ENCODE data around the gene EPHB1.

The EPHB1 gene

GRCh38 chr3:135140591-135140990 is 345.5 kb downstream of the EPHB1 start:
- WGBS, 2 donors (ENCODE audit: extremely low coverage in 2 of 2, insufficient read length in 2 of 2, insufficient replicate concordance in 1 of 2) = no CpG with 5 or more reads among the region's 3 CpGs

GRCh38 chr3:135141160-135141559 is 346.1 kb downstream of the EPHB1 start:
- Histone ChIP-seq H3K4me1 (ENCODE audit: control insufficient read depth in 2 of 2, insufficient read depth in 1 of 2, low read depth in 1 of 2, low read length in 2 of 2) (peaks cover 0 to 8% of the 10 kb centered on the region in 2 donors), H4K8ac (ENCODE audit: low read depth, low read length) (no peak overlapping the region), H3K79me1 (ENCODE audit: low read depth, low read length) (no peaks in the 10 kb centered on the region), H3K18ac (ENCODE audit: low read length) (peak overlapping the region; percentile 63), H3K27ac (replicated peaks; ENCODE audit: low read length) (no peak overlapping the region), H4K91ac (ENCODE audit: low read depth, low read length, poor library complexity) (no peak overlapping the region), H2BK15ac (ENCODE audit: low read length) (no peak overlapping the region), H3K14ac (ENCODE audit: low read length) (no peak overlapping the region), H3K36me3 (replicated peaks in 1 of 2; ENCODE audit: control insufficient read depth in 2 of 2, insufficient read depth in 2 of 2, low read length in 2 of 2) (no peaks in the 10 kb centered on the region), H3K4me3 (ENCODE audit: low read length in 2 of 2) (no peak overlapping the region), H2BK5ac (ENCODE audit: low read length) (no peak overlapping the region), H3K4me2 (ENCODE audit: insufficient read depth, low read length, poor library complexity, severe bottlenecking) (no peak overlapping the region), H3K4ac (ENCODE audit: low read length) (no peak overlapping the region), H3K9me3 (replicated peaks in 1 of 2; ENCODE audit: control insufficient read depth in 2 of 2, insufficient read depth in 1 of 2, low read depth in 1 of 2, low read length in 2 of 2) (no peaks in the 10 kb centered on the region), H2BK12ac (ENCODE audit: low read length) (no peak overlapping the region), H3K27me3 (ENCODE audit: control insufficient read depth in 3 of 3, insufficient read depth in 3 of 3, low read depth in 1 of 3, low read length in 3 of 3) (no peaks in the 10 kb centered on the region), H2BK120ac (ENCODE audit: low read depth, low read length) (no peak overlapping the region), H2AK5ac (ENCODE audit: low read depth, low read length) (no peak overlapping the region), H3K9ac (ENCODE audit: low read depth, low read length, poor library complexity) (no peak overlapping the region), H2AFZ (ENCODE audit: low read length) (no peak overlapping the region), H3K23ac (ENCODE audit: low read depth, low read length, poor library complexity) (no peak overlapping the region)
- no peak for DNase-seq (ENCODE audit: low spot score)
- WGBS, 2 donors (ENCODE audit: extremely low coverage in 2 of 2, insufficient read length in 2 of 2, insufficient replicate concordance in 1 of 2) = no CpG with 5 or more reads among the region's 5 CpGs

More at GRCh38 chr3:135140591-135140990, 345.5 kb downstream of the EPHB1 start:
- Histone ChIP-seq H3K4ac (ENCODE audit: low read length) (no peak overlapping the region), H3K4me3 (ENCODE audit: low read length in 2 of 2) (no peak overlapping the region), H3K9ac (ENCODE audit: low read depth, low read length, poor library complexity) (no peak overlapping the region), H4K91ac (ENCODE audit: low read depth, low read length, poor library complexity) (no peak overlapping the region), H3K79me1 (ENCODE audit: low read depth, low read length) (no peaks in the 10 kb centered on the region), H2AK5ac (ENCODE audit: low read depth, low read length) (no peak overlapping the region), H3K9me3 (replicated peaks in 1 of 2; ENCODE audit: control insufficient read depth in 2 of 2, insufficient read depth in 1 of 2, low read depth in 1 of 2, low read length in 2 of 2) (no peaks in the 10 kb centered on the region), H2BK5ac (ENCODE audit: low read length) (no peak overlapping the region), H3K4me1 (ENCODE audit: control insufficient read depth in 2 of 2, insufficient read depth in 1 of 2, low read depth in 1 of 2, low read length in 2 of 2) (peaks cover 0 to 8% of the 10 kb centered on the region in 2 donors), H2BK15ac (ENCODE audit: low read length) (no peak overlapping the region), H2AFZ (ENCODE audit: low read length) (no peak overlapping the region), H3K27ac (replicated peaks; ENCODE audit: low read length) (no peak overlapping the region), H3K23ac (ENCODE audit: low read depth, low read length, poor library complexity) (no peak overlapping the region), H3K4me2 (ENCODE audit: insufficient read depth, low read length, poor library complexity, severe bottlenecking) (no peak overlapping the region), H2BK120ac (ENCODE audit: low read depth, low read length) (no peak overlapping the region), H3K14ac (ENCODE audit: low read length) (no peak overlapping the region), H2BK12ac (ENCODE audit: low read length) (no peak overlapping the region), H3K27me3 (ENCODE audit: control insufficient read depth in 3 of 3, insufficient read depth in 3 of 3, low read depth in 1 of 3, low read length in 3 of 3) (no peaks in the 10 kb centered on the region), H4K8ac (ENCODE audit: low read depth, low read length) (peak overlapping the region; percentile 27), H3K18ac (ENCODE audit: low read length) (no peak overlapping the region), H3K36me3 (replicated peaks in 1 of 2; ENCODE audit: control insufficient read depth in 2 of 2, insufficient read depth in 2 of 2, low read length in 2 of 2) (no peaks in the 10 kb centered on the region)
- DNase-seq (ENCODE audit: low spot score) = no peak

GRCh38 chr3:135141672-135142071 is 346.6 kb downstream of the EPHB1 start:
- Histone ChIP-seq H3K18ac (ENCODE audit: low read length) (peak overlapping the region; percentile 63), H4K8ac (ENCODE audit: low read depth, low read length) (no peak overlapping the region), H2BK12ac (ENCODE audit: low read length) (no peak overlapping the region), H3K23ac (ENCODE audit: low read depth, low read length, poor library complexity) (no peak overlapping the region), H3K27me3 (ENCODE audit: control insufficient read depth in 3 of 3, insufficient read depth in 3 of 3, low read depth in 1 of 3, low read length in 3 of 3) (no peaks in the 10 kb centered on the region), H3K14ac (ENCODE audit: low read length) (no peak overlapping the region), H2AFZ (ENCODE audit: low read length) (no peak overlapping the region), H2BK15ac (ENCODE audit: low read length) (no peak overlapping the region), H4K91ac (ENCODE audit: low read depth, low read length, poor library complexity) (no peak overlapping the region), H3K4me2 (ENCODE audit: insufficient read depth, low read length, poor library complexity, severe bottlenecking) (no peak overlapping the region), H3K4ac (ENCODE audit: low read length) (no peak overlapping the region), H2AK5ac (ENCODE audit: low read depth, low read length) (no peak overlapping the region), H3K79me1 (ENCODE audit: low read depth, low read length) (no peaks in the 10 kb centered on the region), H3K27ac (replicated peaks; ENCODE audit: low read length) (no peak overlapping the region), H3K4me3 (ENCODE audit: low read length in 2 of 2) (no peak overlapping the region), H2BK5ac (ENCODE audit: low read length) (no peak overlapping the region), H3K9me3 (replicated peaks in 1 of 2; ENCODE audit: control insufficient read depth in 2 of 2, insufficient read depth in 1 of 2, low read depth in 1 of 2, low read length in 2 of 2) (no peaks in the 10 kb centered on the region), H2BK120ac (ENCODE audit: low read depth, low read length) (no peak overlapping the region), H3K9ac (ENCODE audit: low read depth, low read length, poor library complexity) (no peak overlapping the region), H3K4me1 (ENCODE audit: control insufficient read depth in 2 of 2, insufficient read depth in 1 of 2, low read depth in 1 of 2, low read length in 2 of 2) (peaks cover 0 to 8% of the 10 kb centered on the region in 2 donors), H3K36me3 (replicated peaks in 1 of 2; ENCODE audit: control insufficient read depth in 2 of 2, insufficient read depth in 2 of 2, low read length in 2 of 2) (no peaks in the 10 kb centered on the region)
- DNase-seq (ENCODE audit: low spot score) = no peak
- WGBS, 2 donors (ENCODE audit: extremely low coverage in 2 of 2, insufficient read length in 2 of 2, insufficient replicate concordance in 1 of 2) = no CpG with 5 or more reads among the region's 2 CpGs

GRCh38 chr3:135142530-135142929 is 347.5 kb downstream of the EPHB1 start:
- Histone ChIP-seq H4K8ac (ENCODE audit: low read depth, low read length) (no peak overlapping the region), H3K36me3 (replicated peaks in 1 of 2; ENCODE audit: control insufficient read depth in 2 of 2, insufficient read depth in 2 of 2, low read length in 2 of 2) (no peaks in the 10 kb centered on the region)
- no CpG with 5 or more reads among the region's 5 CpGs for WGBS, 2 donors (ENCODE audit: extremely low coverage in 2 of 2, insufficient read length in 2 of 2, insufficient replicate concordance in 1 of 2)

More at GRCh38 chr3:135142530-135142929, 347.5 kb downstream of the EPHB1 start:
- H3K14ac ChIP-seq (ENCODE audit: low read length) = no peak overlapping the region
- H2BK5ac ChIP-seq (ENCODE audit: low read length) = no peak overlapping the region
- no peak overlapping the region for H2BK120ac ChIP-seq (ENCODE audit: low read depth, low read length)
- no peak overlapping the region for H3K23ac ChIP-seq (ENCODE audit: low read depth, low read length, poor library complexity)
- no peak overlapping the region for H2AFZ ChIP-seq (ENCODE audit: low read length)
- no peak overlapping the region for H3K18ac ChIP-seq (ENCODE audit: low read length)
- no peak overlapping the region for H3K4me3 ChIP-seq (ENCODE audit: low read length in 2 of 2)
- no peak overlapping the region for H3K9ac ChIP-seq (ENCODE audit: low read depth, low read length, poor library complexity)
- no peak overlapping the region for H2AK5ac ChIP-seq (ENCODE audit: low read depth, low read length)
- H3K4ac ChIP-seq (ENCODE audit: low read length) = no peak overlapping the region
- no peak for DNase-seq (ENCODE audit: low spot score)
- no peaks in the 10 kb centered on the region for H3K9me3 ChIP-seq (replicated peaks in 1 of 2; ENCODE audit: control insufficient read depth in 2 of 2, insufficient read depth in 1 of 2, low read depth in 1 of 2, low read length in 2 of 2)
- H3K4me2 ChIP-seq (ENCODE audit: insufficient read depth, low read length, poor library complexity, severe bottlenecking) = no peak overlapping the region
- H2BK15ac ChIP-seq (ENCODE audit: low read length) = no peak overlapping the region
- no peak overlapping the region for H4K91ac ChIP-seq (ENCODE audit: low read depth, low read length, poor library complexity)
- H3K27me3 ChIP-seq (ENCODE audit: control insufficient read depth in 3 of 3, insufficient read depth in 3 of 3, low read depth in 1 of 3, low read length in 3 of 3) = no peaks in the 10 kb centered on the region
- H3K4me1 ChIP-seq (ENCODE audit: control insufficient read depth in 2 of 2, insufficient read depth in 1 of 2, low read depth in 1 of 2, low read length in 2 of 2) = peaks cover 0 to 8% of the 10 kb centered on the region in 2 donors
- no peaks in the 10 kb centered on the region for H3K79me1 ChIP-seq (ENCODE audit: low read depth, low read length)
- no peak overlapping the region for H2BK12ac ChIP-seq (ENCODE audit: low read length)
- H3K27ac ChIP-seq (replicated peaks; ENCODE audit: low read length) = no peak overlapping the region
